SK-MEL-5 (cell line): ENCODE data around the gene EMID1. TPM values are rescaled to one million over a fixed set of nuclear protein-coding genes. Genes with fewer than 3 reads are reported as not detected.

ENCODE experiments used
- DNase-seq: peaks from one replicate; pipeline ENCODE4 v3.0.0-alpha.2; 2016; ENCODE audit warnings: low read depth, low spot score
- in situ Hi-C: cut with HindIII; loops from 2 replicates; pipeline ENCODE4 v1.10.0; 2016; ENCODE audit warnings: low sequenced_read_pairs, high pct_unique_total_duplicates, low pct_unique_long_range_greater_than_20kb
- total RNA-seq: library from RNA; depleted of rRNA; stranded (reverse); fragments of >200 nt; shearing (Covaris generic); gene quantifications from 2 replicates; pipeline ENCODE4 v1.2.3, GENCODE V29; 2014

Gene EMID1
- total RNA-seq, 1 experiment from 2014 or later, result 3.4 TPM

DNA sequence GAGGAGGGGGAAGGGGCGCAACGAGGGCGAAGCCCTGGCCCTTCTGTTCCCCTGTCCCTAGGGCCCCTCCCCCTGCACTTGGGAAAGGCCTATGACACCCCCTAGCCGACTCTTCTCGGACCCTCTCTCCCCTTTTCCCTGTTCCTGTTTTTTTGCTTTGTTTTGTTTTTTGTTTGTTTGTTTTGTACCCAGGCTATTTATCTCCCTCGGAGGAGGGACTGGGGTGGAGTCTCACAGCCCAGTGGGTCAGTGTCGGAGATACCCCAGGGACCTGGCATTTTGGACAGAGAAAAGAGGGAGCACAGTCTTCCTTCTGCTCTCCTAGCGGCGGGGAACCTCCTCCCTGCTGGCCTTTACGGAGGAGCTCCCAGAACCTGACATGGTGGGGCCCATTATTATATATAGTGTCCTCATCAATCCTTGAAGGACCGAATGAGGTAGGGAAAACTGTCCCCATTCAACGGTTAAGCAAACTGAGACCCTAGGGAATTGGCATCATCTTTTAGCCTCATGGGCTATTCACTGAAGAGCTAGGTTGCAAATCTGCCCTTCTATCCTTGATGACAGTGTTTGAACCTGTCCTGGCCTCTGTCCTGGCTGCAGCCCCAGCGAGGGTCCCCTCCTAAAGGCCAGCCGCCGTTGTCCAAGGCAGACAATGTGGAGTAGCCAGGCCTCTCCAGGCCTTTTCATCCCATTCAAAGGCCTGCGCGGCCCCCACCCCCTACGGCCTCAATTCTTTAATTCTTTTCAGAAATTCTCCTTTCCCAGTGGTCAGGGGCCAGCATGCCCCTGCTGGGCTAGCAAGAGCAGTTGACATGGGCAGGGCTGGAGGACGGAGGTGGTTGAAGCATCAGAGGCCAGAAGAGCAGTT is 911 bp downstream of the EMID1 start:
- in situ Hi-C loops, result no loop called here
- no peak for DNase-seq

DNA sequence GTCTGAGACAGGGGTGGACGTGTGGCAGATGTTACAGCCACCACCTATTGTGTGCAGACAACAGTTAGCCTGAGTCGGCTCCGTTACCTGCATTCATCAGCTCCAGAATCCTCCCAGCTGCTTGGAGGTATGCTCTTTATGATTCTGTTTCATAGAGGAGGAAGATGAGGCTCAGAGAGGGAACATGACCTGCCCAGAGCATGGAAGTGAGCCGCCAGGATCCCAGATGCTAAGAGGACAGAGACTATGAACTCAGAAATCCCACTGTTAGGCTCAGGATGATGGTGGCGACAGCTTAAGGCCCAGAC is 1.5 kb downstream of the EMID1 start:
- DNase-seq, result no peak
- in situ Hi-C loops, result no loop called here

DNA sequence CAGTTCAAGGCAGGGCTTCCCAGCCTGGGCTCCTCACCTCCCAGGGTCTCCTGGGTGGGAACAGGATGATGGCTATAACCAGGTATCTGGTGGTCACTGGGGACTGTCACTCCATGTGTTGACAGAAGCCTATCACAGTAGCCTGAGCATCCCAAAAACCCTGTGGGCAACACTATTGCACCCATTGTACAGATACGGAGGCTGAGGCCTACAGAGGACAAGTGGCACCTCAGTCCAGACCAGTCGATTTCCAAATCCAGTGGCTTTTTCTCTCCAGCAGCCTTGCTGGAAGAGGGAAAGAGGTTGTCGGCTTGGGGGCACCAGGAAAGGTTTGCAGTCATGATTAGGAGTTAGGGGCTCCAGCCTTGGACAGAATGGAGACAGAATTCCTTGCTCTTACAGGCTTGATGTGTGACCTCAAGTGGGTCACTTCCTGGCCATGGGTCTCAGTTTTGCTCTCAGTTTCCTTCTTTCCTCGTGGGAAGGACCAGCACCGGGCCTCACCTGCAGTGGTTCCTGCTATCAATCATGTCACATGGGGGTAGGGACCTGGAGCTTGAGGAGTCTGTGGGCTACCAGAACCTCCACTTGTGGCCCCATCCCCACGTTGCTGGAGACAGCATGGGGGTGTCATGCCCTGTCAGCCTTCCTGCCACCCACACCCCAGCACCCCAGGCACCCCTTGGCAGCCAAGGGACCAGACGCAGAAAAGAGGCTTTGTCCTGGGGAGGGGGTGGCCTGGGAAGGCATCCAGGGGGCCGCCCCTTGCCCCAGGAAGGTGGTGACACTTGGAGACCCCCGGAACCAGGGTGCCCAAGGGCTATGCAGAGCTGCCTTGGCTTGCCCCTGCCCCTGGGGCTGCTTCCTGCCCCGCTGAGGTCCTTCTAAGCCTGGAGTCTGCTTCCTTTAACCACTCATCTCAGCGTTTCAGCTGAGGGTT is 2.1 kb downstream of the EMID1 start:
- DNase-seq, result no peak
- in situ Hi-C loops, result no loop called here

DNA sequence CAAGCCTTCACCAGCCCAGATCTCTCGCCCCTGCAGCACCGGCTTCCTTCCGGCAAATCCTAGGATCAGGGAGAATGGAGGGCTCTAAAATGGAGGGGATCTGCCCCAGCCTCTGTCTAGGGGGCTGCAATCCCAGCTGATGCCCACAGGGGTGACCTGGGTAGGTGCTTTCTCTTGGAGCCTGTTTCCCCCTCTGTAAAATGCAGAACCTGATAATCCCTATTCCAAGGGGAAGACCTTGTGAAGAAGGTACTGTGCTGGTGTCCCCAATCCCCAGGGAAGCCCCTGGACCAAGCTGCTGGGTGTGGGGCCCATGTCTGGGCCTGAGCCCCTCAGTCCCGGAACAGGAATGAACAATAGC is 2.8 kb downstream of the EMID1 start:
- in situ Hi-C loops, result no loop called here
- DNase-seq, result no peak

DNA sequence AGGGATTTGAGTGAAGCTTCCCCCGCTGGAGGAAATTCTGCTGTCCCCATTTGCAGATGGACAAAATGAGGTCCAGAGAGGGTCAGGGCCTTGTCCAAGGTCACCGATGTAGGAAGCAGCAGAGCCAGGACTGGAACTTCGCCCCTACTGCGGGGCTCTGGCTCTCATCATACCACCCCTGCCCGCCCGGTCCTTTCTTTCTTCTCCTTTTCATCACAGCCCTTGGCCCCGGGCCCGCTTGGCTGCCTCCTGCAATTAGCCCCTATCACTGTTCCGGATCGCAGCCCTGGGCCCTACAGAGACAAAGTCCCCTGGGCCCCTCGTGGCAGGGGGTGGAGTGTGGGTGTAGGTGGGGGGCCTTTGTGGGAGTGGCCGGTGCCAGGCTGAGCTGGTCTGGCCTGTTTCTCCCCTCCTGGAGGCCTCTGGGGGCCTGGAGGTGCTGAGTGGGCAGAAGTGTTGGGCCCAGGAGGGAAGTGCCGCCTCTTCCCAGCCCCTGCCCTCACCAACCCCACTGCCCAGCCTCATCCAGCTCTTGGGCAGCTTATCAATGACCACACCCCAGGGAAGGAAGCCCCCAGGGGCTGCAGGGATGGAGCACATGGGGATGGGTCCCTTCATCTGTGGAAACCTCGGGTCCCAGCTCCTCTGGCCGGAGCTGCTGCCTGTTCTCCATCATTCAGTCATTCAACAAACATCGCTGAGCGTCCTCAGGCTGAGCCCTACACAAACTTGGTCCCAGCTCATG is 3.4 kb downstream of the EMID1 start:
- in situ Hi-C loops, result no loop called here
- DNase-seq, result no peak

DNA sequence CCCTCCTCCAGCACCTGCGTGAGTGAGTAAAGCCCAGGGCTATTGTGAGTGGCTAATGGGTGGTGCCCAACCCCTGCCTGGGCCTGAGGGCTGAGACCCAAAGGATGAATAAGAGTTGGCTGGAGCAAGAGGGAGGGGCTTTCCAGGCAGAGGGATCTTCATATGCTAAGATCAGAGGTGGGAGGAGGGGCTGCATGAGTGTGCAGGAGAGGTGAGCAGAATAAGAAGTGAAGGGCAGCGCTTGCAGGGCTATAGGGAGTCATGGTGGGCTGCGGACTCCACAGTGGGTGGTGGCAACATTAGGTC is 3.9 kb downstream of the EMID1 start:
- in situ Hi-C loops, result no loop called here
- DNase-seq, result no peak

DNA sequence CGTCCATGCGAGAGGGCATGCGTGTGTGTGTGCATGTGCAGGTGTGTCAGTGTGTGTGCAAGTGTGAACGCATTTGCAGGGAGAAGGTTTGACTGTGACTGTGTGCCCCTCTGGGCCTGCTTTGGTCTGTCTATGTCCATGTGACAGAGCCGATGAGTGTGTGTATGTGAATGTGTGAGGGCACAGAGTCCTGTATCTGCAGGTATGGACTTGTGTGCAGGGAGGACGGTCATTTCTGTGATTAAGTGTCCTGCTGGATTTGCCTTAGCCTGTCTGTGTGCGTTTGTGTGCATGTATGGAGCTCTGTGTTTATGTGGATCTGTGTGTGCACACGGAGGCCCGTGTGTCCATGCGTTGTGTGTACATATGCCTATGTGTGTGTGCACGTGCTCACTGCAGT is 5.4 kb downstream of the EMID1 start:
- in situ Hi-C loops, result no loop called here
- DNase-seq, result no peak

DNA sequence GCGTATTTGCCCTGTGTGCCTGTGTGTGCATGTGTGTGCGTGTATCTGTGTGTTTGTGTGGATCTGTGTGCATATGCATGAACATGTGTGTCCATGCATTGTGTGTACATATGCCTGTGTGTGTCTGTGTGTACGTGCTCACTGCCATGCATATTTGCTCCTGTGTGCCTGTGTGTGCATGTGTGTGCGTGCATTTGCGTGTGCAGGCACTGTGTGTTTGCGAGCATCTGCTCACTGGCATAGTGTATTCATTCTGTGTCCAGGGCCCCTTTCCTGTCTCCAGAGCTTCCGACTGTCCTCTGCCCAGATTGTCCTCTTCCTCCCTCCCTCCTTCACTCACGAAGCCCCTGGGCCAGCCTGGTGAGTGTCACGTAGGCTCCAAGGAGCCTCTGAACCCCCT is 5.8 kb downstream of the EMID1 start:
- in situ Hi-C loops, result no loop called here
- DNase-seq, result no peak

DNA sequence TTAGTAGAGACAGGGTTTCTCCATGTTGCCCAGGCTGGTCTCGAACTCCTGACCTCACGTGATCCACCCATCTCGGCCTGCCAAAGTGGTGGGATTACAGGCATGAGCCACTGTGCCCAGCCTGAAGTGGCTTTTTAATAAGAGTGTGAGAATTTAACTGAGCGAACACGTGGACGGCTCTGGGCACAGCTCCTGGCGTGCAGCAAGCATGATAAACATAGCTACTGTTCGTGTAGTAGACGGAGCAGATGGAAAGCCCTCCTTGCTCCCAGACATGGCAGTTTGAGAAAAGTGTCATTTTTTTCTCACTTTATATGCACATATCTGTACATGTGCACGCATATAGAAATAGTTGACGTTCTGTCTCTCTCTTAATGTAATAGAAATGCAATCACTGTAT is 7.0 kb downstream of the EMID1 start:
- in situ Hi-C loops, result no loop called here
- no peak for DNase-seq

DNA sequence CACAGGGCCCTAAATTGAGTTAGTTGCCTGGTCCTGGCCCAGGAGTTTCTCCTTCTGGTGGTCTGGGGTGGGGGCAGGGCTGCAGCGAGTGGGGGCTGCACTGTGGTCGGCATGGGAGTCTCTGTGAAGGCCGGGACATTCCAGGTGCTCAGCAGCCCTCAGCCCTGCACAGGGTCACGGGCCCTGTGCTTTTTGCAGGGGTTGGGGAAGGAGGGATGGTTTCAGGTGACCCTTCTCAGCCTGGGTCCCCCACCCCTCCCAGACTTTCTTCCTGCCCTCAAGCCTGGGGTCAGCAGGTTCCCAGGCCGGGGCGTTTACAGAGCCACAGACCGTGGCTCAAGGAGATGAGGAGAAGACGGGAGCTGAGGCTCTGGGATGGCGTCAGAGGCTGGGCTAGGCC is 7.8 kb downstream of the EMID1 start:
- in situ Hi-C loops, result no loop called here

DNA sequence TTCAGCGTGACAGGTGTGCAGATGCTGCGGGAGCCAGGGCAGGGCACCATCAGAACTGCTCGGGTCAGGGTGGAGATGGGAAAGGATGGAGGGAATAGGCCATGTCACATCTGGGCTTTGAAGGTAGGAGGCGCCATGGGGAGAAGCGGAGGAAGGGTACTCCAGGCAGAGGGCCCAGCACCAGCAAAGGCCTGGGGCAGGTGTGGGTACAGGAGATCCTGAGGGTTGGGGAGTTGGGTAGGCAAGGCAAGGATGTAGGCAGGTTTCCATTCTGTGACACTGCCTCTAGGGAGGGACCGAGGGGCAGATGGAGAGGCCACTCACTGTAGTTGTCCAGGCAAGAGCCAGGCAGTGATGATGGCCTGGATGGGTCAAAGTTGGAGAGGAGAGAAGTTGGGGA is 8.5 kb downstream of the EMID1 start:
- in situ Hi-C loops, result no loop called here
- no peak for DNase-seq

More for the DNA sequence above, 7.8 kb downstream of the EMID1 start:
- no peak for DNase-seq

DNA sequence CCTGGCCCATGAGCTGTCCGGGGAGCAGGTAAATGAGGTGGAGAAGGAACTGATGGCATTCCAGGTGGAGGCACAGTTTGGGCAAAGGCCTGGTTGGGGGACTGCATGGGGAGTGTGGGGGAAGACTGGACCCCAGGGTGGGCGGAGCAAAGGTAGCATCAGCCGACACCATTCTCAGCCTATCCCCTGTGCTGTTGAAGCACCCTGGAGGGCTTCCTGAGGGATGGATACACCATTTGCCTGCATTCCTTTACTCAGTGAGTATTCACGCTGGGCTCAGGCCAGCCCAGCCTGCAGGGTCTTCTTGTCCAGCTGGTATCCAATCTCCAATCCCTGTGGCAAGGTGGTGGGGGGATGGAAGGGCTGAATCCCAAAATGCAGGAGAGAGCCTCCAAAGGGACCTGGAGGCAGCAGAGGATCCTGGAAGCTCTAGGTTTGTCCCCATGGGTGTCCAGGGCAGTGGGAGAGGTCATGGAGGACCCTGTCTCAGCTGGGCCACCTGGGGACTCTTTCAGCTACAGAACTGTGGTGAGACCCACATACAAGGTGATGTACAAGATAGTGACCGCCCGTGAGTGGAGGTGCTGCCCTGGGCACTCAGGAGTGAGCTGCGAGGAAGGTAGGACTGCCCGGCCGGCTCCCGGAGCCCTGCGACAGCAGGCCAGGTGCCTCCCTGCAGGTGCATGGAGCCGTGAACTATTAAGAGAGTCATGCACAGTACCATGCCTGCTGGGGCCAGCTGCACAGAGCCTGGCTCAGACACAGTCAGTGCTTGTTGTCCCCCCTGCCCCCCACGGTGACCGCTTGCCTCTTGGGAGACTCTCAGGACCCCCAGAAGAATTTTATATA is 9.5 kb downstream of the EMID1 start:
- in situ Hi-C loops, result no loop called here
- no peak for DNase-seq

DNA sequence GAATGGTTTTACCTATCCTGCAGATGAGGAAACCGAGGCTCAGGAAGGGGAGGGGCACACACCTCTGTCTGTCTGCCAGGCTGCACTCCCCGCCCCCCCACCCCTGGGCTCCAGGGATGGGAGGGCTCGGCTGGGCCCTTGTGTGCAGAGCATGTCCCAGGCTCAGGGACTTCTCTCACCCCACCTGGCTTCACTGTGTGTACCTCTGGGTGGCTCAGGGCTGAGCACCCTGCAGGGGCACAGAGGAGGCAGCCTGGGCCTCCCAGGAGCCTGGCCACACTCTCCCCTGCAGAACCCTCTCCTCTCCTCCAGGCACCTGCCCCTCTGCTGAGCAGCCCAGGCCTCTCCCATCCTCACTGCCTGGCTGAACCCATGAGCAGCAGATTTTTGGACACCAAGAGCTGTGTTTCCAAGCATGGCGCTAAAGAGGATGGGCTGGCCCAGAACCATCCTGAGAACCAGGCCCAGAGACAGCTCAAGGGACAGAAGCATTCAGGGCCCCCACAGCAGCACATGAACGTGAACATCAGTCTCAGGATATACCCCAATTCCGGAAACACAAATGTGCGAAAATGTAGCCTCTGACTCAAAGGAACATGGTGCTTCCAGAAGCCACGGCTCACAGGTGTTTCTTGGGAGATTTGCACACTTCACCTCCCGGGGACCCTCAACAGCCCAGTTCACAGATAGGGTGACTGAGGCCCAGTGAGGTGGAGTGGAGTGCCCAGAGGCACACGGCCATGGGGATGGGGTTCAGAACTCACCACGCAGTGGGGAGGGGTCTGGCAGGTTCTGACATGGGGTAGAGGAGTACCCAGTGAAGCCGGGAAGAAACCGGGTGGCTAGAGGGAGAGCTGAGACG is 10.5 kb downstream of the EMID1 start:
- in situ Hi-C loops, result no loop called here
- no peak for DNase-seq

DNA sequence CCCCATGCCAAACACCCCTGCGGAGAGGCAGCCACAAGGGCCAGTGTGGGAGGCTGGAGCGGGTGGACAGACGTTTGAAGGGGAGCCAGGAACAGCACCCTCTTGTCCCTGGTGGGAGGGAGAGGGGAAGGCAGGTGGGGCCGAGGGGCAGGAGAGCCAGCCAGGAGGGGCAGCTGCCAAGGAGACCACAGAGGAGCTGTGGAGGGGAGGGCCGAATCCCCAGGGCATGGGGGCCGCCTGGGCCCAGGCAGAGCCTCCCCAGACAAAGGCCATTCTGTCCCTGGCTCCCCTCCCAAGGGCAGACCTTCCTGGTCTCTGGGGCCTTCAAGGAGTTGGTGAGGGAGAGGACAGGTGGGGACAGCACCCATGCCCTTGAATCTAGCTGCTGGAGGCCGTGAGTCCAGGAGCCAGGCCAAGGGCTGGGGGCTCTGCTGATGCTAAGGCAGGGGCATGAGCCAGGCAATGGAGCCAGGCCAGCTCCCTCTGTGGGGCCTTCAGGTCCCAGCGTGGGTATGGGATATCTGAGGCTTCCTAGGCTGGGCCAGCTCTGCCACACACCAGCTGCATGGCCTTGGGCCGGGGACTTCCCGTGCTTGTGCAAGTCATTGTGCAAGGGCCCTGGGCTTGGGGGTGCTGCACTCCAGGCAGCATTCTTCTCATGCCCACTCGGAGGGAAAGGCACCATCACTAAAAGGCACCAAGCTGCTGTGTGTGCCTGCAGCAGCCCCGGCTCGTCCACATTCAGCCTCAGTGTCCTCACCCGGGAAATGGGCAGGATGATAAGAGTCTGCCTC is 11.4 kb downstream of the EMID1 start:
- in situ Hi-C loops, result no loop called here

DNA sequence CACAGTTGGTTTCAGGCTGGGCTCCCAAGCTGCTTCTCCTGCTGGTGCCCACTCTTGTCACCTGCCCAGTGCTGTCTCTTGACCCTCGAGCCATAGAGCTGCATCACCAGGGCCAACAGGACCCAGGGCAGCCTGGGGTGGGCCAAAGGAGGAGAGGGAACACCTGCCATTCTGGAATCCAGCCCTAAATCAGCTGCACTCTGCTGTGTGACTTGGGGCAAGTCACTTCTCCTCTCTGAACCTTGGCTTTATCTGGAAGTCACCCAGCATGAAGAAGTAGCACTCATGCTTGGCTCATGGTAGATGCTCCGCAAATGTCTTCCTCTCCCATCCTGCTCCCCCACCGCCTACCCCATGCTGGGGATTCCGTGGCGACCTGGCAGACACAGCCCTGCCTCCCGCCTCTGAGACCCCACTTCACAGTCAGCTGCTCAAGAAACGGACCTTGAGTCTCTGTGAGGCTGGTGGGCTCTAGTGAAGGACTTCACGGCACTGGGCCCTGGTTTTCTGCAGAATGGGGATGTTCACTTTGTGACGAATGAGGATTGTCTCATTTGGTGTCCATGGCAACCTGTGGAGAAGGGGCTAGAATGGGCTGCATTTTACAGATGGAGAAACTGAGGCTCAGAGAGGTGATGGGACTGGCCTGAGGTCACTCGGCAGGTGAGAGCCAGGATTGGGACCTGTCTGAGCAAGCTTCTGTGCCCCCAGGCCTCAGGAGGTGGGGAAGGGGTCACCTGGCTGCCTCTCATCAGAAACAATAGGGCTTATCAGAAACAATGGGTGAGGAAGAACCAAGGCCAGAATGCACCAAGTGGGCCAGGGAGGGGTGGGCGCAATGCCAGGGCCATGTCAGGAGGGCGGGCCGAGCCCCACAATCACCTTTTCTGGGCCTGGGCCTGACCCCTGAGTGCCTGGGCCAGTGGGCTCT is 12.4 kb downstream of the EMID1 start:
- no peak for DNase-seq
- in situ Hi-C loops, result no loop called here

More for the DNA sequence above, 11.4 kb downstream of the EMID1 start:
- DNase-seq, result no peak
